ENCODE data around the gene ST14.

GRCh38 chr11:130194241-130195023, 34.9 kb downstream of the ST14 start:
- TF ChIP-seq CTCF (IDR thresholded peaks at IDR 0.05) (no peak), POLR2A (IDR thresholded peaks at IDR 0.05) (no peak)
